Right ventricle myocardium inferior (tissue), 1 donor: Measurements from ENCODE around the gene PHB1. TPM values are rescaled to one million over a fixed set of nuclear protein-coding genes. Genes with fewer than 3 reads are reported as not detected.
A peak's percentile ranks its signal among the peaks of the same experiment; 100 is the strongest.
"Not testable (repeated sequence)": the region's sequence is repeated elsewhere in the genome, so short reads cannot be mapped to it uniquely, and the experiment has no call there.

Experiments used
- ATAC-seq: fragments of 200-7000 bp; cut with Tn5 transposase; one replicate; pipeline ENCODE4 v1.9.1; 2020; ENCODE audit warnings: mild to moderate bottlenecking, moderate library complexity
- DNase-seq: peaks from one replicate; pipeline ENCODE4 v3.0.0; 2021; ENCODE audit errors: missing footprints
- intact Hi-C: fragments of 100-400 bp; cut with DNase I; formaldehyde crosslinking; loops from one replicate; pipeline ENCODE4 v1.11.0; 2022
- total RNA-seq: library from RNA; stranded (reverse); fragmentation: NEBNext Ultra II Directional; extraction: Animal tissue kit (Norgen Biotek cat#: 25700); gene quantifications from one replicate; pipeline ENCODE4 v1.2.1, GENCODE V29; 2021
- donor health status: DM: no; HTN: yes; CAD: no; lungs with severe emphysema.

The PHB1 gene
- total RNA-seq, 1 donor from 2014 or later = 233 TPM

- DNase-seq (no peak), ATAC-seq (no peak)
- intact Hi-C loops = no loop called here
Measured at GRCh38 chr17:49388692-49389513, 25.8 kb downstream of the PHB1 start.

- ATAC-seq (no peak), DNase-seq (no peak)
- intact Hi-C loops = no loop called here
Measured at GRCh38 chr17:49388290-49388640, 26.4 kb downstream of the PHB1 start.

GRCh38 chr17:49387498-49388289 is 27.0 kb downstream of the PHB1 start:
- ATAC-seq (no peak), DNase-seq (no peak)
- intact Hi-C loops = no loop called here

GRCh38 chr17:49386373-49386772 is 28.3 kb downstream of the PHB1 start:
- no peak for DNase-seq
- no peak for ATAC-seq
- intact Hi-C loops = no loop called here

- ATAC-seq (no peak), DNase-seq (no peak)
- intact Hi-C loops = no loop called here
Measured at GRCh38 chr17:49384951-49385350, 29.7 kb downstream of the PHB1 start.

GRCh38 chr17:49383060-49383459 is 31.6 kb downstream of the PHB1 start:
- intact Hi-C loops = no loop called here
- DNase-seq = no peak
- ATAC-seq = no peak

- peak; percentile 39 for ATAC-seq
- intact Hi-C loops = no loop called here
- DNase-seq = no peak
Measured at GRCh38 chr17:49382556-49382955, 32.1 kb downstream of the PHB1 start.

GRCh38 chr17:49381793-49382192 is 32.9 kb downstream of the PHB1 start:
- intact Hi-C loops = no loop called here
- no peak for DNase-seq
- ATAC-seq = no peak

GRCh38 chr17:49381033-49381432 is 33.6 kb downstream of the PHB1 start:
- intact Hi-C loops = no loop called here
- ATAC-seq (no peak), DNase-seq (no peak)

GRCh38 chr17:49379926-49380325 is 34.8 kb downstream of the PHB1 start:
- intact Hi-C loops = no loop called here
- DNase-seq (no peak), ATAC-seq (no peak)

- DNase-seq = no peak
- intact Hi-C loops = no loop called here
- ATAC-seq = no peak
Measured at GRCh38 chr17:49378311-49378710, 36.4 kb downstream of the PHB1 start.

GRCh38 chr17:49375544-49375943 is 39.1 kb downstream of the PHB1 start:
- DNase-seq = no peak
- ATAC-seq = no peak
- intact Hi-C loops = no loop called here

- DNase-seq (no peak), ATAC-seq (no peak)
- intact Hi-C loops = no loop called here
Measured at GRCh38 chr17:49373115-49373514, 41.6 kb downstream of the PHB1 start.

GRCh38 chr17:49372425-49372824 is 42.3 kb downstream of the PHB1 start:
- ATAC-seq = no peak
- intact Hi-C loops = no loop called here
- no peak for DNase-seq

GRCh38 chr17:49370971-49371834 is 43.5 kb downstream of the PHB1 start:
- intact Hi-C loops = no loop called here
- ATAC-seq (no peak), DNase-seq (no peak)

- intact Hi-C loops = no loop called here
- no peak for ATAC-seq
- no peak for DNase-seq
Measured at GRCh38 chr17:49369760-49370159, 44.9 kb downstream of the PHB1 start.

- intact Hi-C loops = no loop called here
- DNase-seq = no peak
- ATAC-seq = no peak
Measured at GRCh38 chr17:49369089-49369488, 45.6 kb downstream of the PHB1 start.

- DNase-seq (no peak), ATAC-seq (no peak)
- intact Hi-C loops = no loop called here
Measured at GRCh38 chr17:49365667-49366066, 49.0 kb downstream of the PHB1 start.

GRCh38 chr17:49365126-49365525 is 49.6 kb downstream of the PHB1 start:
- intact Hi-C loops, ATAC-seq: not testable (repeated sequence)

More at GRCh38 chr17:49365126-49365525, 49.6 kb downstream of the PHB1 start:
- not testable (repeated sequence) for DNase-seq
